ENCODE measurements around the gene B4GALNT2.
A peak's percentile ranks its signal among the peaks of the same experiment; 100 is the strongest.
"Not testable (repeated sequence)": the region's sequence is repeated elsewhere in the genome, so short reads cannot be mapped to it uniquely, and the experiment has no call there.

B4GALNT2 gene

GRCh38 chr17:49121696-49122292, 10.8 kb upstream of the B4GALNT2 start:
- DNase-seq, result no peak

DNA sequence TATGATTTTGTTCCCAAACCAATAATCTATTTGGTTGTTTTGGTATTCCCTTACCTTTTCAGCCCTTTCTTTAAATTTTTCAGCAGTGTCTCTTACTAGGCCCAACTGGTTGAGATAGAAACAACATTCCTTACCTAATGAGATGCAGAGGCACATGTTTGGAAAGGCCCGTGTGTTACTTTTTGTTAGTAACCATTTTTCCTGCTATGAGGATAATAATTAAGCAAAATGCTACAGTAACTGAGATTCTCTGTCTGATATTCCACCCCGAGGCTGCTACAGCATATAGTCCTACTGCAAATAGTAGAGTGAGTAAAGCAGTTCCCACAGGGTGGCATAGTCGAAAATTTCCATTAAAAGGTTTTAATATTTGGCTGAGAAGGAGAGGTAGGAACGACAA, 10.0 kb upstream of the B4GALNT2 start:
- DNase-seq, result no peak

DNA sequence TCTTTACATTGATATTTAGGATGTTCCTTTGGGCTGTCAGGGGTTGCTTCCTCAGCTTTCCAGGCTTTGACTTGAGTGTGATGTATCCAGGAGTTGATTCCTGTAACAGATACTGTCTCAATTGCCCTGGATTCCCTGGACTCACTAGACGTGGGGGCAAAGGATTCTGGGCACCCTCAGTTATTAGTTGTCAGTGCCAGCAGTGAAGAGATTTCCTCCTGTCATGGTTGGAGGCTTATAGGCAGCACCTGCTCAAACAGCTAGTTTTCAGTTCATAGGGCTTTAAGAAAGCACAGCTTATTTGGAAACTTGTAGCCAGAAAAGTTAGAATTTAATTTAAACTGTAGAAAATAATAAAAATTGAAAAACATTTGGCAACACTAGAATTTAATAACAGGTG, 9.5 kb upstream of the B4GALNT2 start:
- no peak for DNase-seq

DNA sequence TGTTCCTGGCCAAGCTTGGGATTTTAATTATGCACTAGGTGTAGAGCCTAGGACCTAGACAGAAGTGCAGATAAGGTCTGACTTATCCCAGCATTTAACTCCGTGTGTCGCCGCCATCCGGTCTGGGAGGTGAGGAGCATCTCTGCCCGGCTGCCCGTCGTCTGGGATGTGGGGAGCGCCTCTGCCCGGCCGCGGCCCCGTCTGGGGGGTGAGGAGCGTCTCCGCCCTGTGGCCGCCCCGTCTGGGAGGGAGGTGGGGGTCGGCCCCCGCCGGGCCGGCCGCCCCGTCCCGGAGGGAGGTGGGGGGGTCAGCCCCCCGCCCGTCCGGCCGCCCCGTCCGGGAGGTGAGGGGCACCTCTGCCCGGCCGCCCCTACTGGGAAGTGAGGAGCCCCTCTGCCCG, 7.1 kb upstream of the B4GALNT2 start:
- no peak for DNase-seq

DNA sequence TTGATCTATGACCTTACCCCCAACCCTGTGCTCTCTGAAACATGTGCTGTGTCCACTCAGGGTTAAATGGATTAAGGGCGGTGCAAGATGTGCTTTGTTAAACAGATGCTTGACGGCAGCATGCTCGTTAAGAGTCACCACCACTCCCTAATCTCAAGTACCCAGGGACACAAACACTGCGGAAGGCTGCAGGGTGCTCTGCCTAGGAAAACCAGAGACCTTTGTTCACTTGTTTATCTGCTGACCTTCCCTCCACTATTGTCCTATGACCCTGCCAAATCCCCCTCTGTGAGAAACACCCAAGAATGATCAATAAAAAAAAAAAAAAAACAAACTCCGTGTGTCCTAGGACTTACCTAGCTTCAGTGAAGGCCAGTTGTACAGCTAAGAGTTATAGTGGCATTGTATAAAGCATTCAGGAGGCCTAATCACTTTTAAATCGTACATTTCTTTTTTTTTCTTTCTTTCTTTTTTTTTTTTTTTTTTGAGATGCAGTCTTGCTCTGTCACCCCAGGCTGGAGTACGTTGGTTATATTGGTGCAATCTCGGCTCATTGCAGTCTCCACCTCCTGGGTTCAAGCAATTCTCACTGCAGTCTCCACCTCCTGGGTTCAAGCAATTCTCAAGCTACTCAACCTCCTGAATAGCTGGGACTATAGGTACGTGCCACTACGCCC, 6.2 kb upstream of the B4GALNT2 start:
- not testable (repeated sequence) for DNase-seq

- not testable (repeated sequence) for DNase-seq
Observed at GRCh38 chr17:49129359-49129950, 3.1 kb upstream of the B4GALNT2 start.

DNA sequence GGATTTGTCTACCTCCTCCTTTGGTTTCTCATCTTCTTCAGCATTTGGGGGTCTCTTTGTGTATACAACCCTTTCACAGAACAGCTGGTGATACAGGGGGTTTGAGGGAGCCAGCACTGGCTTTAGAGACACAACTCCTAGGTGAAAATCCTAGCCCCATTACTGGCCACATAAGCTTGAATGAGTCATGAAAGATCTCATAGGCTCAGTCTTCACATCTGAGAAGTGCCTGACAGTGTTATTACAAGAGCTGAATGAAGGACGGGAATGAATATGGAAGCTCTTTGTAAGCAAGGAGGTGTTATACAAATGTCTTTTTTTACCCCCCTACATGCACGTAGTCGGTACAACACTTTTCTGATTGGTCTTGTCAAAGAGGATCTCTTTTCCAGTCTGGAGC, 1.7 kb upstream of the B4GALNT2 start:
- DNase-seq, result no peak

GRCh38 chr17:49132317-49132698, 261 bp upstream of the B4GALNT2 start:
- no peak for DNase-seq

GRCh38 chr17:49136335-49136734, 3.8 kb downstream of the B4GALNT2 start:
- no peak for DNase-seq

DNA sequence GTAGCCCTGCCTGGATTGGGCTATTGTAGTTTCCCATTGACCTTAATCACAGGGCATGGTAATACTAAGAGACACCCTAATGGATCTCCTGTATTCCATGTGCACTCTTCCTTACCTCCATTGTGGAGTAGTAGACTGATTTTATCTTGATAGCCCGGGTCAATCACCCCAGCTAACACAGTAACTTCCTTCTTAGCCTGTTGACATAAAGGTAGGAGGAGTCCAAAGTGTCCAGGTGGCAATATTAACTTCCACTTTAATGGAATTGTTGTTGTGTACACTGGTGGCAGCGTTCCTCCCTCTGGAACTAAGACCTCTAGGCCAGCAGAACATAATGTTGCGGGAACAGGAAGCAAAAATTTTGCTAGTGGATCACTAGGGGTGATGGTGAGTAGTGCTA, 13.1 kb downstream of the B4GALNT2 start:
- not testable (repeated sequence) for DNase-seq

DNA sequence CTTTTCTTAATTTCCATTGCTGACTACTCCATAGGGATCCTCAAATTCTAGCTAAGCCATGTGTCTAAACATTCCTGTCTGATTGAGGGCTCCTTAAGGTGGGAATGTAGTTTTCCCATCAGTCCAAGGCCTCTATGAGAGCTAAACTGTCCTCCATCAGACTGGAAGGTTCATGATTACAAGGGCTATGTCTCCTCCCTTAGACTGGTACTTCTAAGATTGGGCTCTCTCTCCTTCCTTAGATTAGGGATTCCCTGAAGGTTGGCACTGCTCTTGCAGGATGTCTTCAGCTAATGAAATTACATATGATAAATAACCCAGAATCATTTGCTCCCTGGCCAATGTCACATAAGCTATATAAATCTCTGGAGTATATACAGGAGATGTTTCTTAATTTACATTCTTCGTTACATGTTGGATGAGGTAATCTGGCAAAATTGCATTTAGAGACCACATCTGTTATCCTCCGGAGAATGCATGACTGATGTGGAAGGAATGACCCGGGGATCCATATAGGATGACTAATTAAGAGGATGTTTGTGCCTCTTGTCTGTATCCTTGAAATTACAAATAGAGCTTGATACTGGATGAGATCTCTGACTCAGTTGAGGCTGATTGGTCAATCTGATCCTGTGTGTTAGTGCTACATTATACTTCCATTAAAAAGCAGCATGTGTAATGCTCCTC, 14.2 kb downstream of the B4GALNT2 start:
- DNase-seq, result no peak

GRCh38 chr17:49148171-49148570, 15.6 kb downstream of the B4GALNT2 start:
- DNase-seq, result no peak

GRCh38 chr17:49151996-49152395, 19.4 kb downstream of the B4GALNT2 start:
- DNase-seq, result no peak

DNA sequence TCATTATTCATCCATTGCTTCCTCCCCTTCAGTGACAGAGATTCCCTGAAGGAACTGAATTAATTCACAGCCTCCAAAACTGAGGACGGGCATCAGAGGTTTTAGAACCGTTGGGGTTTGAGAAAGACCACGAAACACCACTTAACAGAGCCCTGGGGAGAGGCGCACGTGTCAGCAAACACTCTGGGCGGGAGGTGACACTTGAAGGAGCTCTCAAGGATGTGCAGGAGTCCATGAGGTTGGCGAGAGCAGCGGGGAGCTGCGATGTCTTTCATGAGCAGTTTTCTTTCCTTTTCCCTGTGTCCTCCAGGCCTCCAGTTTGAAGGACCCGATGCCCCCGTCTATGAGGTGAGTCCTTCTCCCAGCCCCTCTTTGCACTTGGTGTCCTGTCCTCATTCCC, 23.7 kb downstream of the B4GALNT2 start:
- no peak for DNase-seq

DNA sequence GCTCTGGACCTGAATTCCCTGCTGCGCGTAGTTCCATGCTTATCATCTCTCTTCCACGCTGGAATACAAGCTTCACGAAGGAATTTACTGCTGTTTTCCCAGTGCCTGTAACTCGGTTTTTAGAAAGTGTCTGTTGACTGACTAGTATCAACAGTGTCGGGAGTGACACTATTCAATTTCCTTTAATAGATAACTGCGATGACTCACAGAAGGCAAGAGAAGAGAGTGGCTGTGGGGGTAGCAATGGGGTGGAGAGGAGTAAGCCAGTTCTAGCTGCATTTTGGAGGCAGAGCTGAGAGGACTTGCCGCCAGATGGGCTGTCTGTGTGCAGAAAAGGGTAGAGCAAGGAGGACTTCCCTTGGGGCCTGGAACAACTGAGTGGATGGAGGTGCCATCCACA, 25.2 kb downstream of the B4GALNT2 start:
- no peak for DNase-seq

DNA sequence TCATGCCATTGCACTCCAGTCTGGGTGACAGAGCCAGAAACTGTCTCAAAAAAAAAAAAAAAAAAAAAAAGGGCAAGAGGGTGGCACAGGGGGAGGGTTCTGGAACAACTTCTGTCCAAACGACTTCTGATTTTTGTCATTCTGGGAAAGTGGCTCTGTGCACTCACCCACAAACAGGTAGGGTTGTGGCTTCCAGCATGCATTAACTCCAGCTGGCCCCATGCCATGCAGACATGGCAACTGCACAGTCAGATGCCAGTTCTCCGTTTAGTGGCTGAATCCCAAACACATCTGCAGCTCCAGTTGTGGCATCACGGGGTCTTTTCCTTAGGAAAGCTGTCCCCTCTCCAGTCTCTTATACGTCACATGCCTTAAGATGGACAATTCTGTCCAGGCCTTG, 30.3 kb downstream of the B4GALNT2 start:
- no peak for DNase-seq

- DNase-seq, result no peak
Observed at GRCh38 chr17:49165143-49165542, 32.6 kb downstream of the B4GALNT2 start.

DNA sequence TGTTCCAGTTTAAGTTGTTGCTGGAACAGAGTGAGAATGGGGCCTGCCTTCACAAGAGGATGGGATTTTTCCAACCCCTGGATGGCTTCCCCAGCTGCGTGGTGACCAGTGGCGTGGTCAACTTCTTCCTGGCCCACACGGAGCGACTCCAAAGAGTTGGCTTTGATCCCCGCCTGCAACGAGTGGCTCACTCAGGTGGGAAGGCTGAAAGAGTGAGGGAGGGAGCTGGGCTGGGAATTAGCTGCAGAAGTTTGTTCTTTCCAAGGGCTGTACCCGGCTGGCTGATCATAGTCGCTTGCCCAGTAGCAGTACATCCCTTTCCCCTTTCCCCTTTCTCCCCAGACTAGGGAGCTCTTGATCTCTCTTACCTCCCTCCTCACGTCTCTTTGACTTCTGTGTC, 36.1 kb downstream of the B4GALNT2 start:
- DNase-seq, result no peak

DNA sequence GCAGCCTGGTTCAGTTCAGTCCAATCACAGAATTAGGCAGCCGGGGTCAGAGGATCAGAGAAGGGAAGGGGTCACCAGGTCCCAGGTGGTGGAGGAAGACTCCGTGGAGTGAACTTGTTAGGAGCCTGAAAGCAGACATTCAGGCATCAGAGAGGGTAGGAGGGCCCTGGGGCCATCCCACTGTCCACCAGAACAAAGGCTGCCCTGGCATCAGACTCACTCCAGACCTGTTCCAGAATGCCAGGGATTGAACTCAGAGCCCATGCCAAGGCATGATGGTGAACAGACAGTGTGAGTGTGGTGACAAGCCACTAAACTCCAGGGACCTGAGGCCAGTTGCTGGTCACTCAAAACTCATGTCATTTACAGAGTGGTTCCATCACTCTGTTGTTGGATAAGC, 37.6 kb downstream of the B4GALNT2 start:
- no peak for DNase-seq

- DNase-seq, result not testable (repeated sequence)
Observed at GRCh38 chr17:49170711-49171110, 38.1 kb downstream of the B4GALNT2 start.

DNA sequence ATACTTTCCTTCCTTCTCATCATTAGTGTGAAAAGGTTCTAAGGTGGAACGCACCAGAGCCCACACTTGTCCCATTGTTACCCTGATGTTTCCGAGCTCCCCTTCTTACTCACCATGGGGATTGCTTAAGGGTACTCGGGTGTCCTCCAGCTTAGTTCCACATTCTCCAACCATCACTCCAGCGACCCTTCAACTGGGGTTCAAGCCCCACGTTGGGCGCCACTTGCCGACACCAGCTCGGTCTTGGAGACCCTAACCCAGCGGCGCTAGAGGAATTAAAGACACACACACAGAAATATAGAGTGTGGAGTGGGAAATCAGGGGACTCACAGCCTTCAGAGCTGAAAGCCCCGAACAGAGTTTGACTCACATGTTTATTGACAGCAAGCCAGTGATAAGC, 43.4 kb downstream of the B4GALNT2 start:
- not testable (repeated sequence) for DNase-seq

DNA sequence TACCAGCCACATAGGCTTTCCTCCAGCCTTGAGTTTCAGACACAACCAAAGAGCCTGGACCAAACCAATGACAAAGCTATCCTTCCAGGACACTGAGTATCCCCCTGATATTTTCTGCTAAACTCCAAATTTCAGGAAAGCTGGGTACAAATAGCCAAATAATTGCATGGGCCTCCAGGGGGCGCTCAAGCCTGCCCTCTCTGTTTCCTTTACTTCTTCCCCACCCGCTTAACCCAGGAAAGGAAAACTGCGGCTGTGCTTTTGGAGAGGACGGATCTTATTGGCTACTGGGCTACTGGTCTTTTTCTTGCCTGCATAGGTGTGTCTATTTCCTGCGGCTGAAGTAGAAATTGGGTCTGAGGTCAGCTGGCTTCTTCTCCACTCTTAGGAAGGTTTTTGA, 47.7 kb downstream of the B4GALNT2 start:
- DNase-seq, result peak; percentile 15

GRCh38 chr17:49180998-49181635, 48.5 kb downstream of the B4GALNT2 start:
- DNase-seq, result no peak

GRCh38 chr17:49183341-49183740, 50.8 kb downstream of the B4GALNT2 start:
- no peak for DNase-seq

All from NCI-H1092 (cell line).